BE2C (cell line): ENCODE results near the gene AAR2.

ENCODE experiments used
- DNase-seq: peaks from one replicate; pipeline ENCODE4 v3.0.0-alpha.2; 2020
- H3K27me3 ChIP-seq: fragments of 250-450 bp; sonication (Bioruptor Pico); 2 replicates; pipeline ENCODE4 v1.5.1; 2020; ENCODE audit warnings: mild to moderate bottlenecking
- H3K36me3 ChIP-seq: fragments of 250-450 bp; sonication (Bioruptor Pico); 2 replicates; pipeline ENCODE4 v1.5.1; 2020; ENCODE audit warnings: mild to moderate bottlenecking
- H3K4me1 ChIP-seq: fragments of 250-450 bp; sonication (Bioruptor Pico); 2 replicates; pipeline ENCODE4 v1.5.1; 2020
- H3K4me3 ChIP-seq: 2 replicates; pipeline ENCODE4 v1.5.1; 2011; ENCODE audit warnings: low read depth, low read length
- H3K9me3 ChIP-seq: fragments of 250-450 bp; sonication (Bioruptor Pico); 2 replicates; pipeline ENCODE4 v1.5.1; 2020
- TF ChIP-seq, protein P1 (sequence below): IDR thresholded peaks from 2 replicates; pipeline ENCODE4 v1.5.1; 2012; ENCODE audit warnings: mild to moderate bottlenecking, low read depth, low read length

AAR2 gene

DNA sequence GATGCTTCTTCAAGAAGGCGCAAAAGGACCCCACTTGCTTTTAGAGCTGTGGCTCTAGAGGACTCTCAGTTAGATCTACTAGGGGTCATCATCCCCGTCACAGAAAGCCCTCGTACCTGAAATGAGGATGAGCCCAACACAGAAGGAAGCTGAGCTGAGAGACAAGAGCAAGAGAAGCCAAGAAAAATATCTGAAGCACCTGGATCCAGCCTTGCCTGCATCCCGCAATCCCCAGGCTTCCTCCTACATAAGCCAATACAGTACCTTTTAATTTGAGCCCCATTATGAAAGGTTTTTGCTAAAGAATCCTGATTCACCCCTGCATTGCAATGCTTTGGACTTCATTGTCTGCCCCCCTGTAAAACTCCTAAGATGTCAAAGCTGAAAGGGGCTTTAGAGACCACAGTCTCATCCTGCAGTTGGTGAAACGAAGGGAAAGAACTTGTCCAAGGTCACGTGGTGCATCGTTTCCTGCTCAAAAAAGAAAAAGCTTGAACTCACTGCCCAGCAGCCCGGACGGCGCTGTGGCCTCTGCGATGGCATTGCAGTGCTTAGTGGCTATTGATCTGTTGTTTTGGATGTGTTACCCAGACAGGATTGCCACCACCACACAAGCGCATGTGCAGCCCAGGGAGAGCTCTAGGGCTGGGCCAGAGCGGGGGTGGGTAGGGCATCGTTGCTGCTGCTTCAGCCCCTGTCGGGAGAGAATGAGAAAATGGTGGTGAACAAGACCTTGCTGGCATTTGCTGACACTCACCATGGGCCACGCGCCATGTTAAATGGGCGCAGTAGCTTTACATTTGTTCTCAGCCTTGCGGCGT, 28.4 kb downstream of the AAR2 start:
- H3K9me3 ChIP-seq = no peaks in the 10 kb centered on the region
- no peak overlapping the region for H3K4me3 ChIP-seq
- no peaks in the 10 kb centered on the region for H3K4me1 ChIP-seq
- TF ChIP-seq, protein P1, sequence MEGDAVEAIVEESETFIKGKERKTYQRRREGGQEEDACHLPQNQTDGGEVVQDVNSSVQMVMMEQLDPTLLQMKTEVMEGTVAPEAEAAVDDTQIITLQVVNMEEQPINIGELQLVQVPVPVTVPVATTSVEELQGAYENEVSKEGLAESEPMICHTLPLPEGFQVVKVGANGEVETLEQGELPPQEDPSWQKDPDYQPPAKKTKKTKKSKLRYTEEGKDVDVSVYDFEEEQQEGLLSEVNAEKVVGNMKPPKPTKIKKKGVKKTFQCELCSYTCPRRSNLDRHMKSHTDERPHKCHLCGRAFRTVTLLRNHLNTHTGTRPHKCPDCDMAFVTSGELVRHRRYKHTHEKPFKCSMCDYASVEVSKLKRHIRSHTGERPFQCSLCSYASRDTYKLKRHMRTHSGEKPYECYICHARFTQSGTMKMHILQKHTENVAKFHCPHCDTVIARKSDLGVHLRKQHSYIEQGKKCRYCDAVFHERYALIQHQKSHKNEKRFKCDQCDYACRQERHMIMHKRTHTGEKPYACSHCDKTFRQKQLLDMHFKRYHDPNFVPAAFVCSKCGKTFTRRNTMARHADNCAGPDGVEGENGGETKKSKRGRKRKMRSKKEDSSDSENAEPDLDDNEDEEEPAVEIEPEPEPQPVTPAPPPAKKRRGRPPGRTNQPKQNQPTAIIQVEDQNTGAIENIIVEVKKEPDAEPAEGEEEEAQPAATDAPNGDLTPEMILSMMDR = no peak
- H3K27me3 ChIP-seq = no peaks in the 10 kb centered on the region
- DNase-seq = no peak
- H3K36me3 ChIP-seq = no peaks in the 10 kb centered on the region

DNA sequence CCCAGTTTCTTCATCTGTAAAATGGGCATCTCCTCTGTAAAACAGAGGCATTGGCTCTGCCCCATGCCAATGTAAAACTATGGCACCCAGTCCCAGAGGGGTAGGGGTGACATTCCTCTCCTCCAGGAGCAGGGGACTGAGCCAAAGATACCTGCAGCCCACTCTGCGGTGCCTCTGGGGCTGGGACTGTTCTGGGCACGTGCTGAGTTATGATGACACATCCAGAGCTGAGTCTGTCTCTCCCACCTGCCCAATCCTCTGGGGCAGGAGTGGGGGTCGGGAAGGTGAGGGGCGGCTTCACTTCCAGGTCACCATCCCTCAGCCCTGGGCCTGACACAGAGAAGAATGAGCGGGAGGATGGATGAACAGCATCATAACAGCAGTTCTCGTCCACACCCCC, 29.9 kb downstream of the AAR2 start:
- no peak for DNase-seq
- TF ChIP-seq, protein P1 = no peak
- no peaks in the 10 kb centered on the region for H3K27me3 ChIP-seq
- H3K4me3 ChIP-seq = no peak overlapping the region
- H3K36me3 ChIP-seq = no peaks in the 10 kb centered on the region
- H3K4me1 ChIP-seq = no peaks in the 10 kb centered on the region
- no peaks in the 10 kb centered on the region for H3K9me3 ChIP-seq

DNA sequence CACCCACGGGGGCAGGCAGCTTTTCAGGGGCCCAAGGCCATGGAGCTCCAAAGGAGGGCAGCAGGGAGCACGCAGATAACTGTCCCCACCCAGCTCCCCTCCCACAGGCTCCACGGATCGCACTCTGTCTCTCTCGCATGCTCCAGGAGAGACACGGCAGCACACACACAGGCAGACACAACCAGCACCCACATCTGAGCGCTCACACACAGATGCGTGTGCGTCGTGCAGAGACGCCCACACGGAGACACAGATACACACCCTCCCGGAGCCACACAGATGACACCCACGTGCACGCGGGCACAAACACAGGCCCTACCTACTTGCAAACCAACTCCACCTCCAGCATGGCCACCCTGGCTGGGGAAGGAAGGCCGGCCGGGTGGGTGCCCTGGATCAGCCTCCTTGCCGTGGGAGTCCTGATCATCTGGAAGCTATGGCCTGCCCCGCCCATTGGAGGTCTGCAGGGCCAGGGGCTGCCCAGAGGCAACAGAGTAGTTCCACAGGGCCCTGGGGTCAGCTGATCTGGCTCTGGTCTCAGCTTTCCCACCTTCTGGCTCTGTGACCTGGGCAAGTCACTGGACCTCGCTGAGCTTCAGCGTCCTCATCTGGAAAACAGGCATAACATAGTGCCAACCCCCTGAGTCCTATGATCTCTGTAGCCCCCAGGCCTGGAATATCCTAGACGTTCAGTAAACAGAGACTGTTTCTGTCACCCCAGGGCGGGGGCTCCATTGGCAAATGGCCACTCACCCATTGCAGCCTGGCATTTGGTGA, 31.5 kb downstream of the AAR2 start:
- H3K4me1 ChIP-seq = no peaks in the 10 kb centered on the region
- TF ChIP-seq, protein P1 = no peak
- no peak for DNase-seq
- H3K27me3 ChIP-seq = no peaks in the 10 kb centered on the region
- H3K36me3 ChIP-seq = no peaks in the 10 kb centered on the region
- H3K4me3 ChIP-seq = no peak overlapping the region
- H3K9me3 ChIP-seq = no peaks in the 10 kb centered on the region

DNA sequence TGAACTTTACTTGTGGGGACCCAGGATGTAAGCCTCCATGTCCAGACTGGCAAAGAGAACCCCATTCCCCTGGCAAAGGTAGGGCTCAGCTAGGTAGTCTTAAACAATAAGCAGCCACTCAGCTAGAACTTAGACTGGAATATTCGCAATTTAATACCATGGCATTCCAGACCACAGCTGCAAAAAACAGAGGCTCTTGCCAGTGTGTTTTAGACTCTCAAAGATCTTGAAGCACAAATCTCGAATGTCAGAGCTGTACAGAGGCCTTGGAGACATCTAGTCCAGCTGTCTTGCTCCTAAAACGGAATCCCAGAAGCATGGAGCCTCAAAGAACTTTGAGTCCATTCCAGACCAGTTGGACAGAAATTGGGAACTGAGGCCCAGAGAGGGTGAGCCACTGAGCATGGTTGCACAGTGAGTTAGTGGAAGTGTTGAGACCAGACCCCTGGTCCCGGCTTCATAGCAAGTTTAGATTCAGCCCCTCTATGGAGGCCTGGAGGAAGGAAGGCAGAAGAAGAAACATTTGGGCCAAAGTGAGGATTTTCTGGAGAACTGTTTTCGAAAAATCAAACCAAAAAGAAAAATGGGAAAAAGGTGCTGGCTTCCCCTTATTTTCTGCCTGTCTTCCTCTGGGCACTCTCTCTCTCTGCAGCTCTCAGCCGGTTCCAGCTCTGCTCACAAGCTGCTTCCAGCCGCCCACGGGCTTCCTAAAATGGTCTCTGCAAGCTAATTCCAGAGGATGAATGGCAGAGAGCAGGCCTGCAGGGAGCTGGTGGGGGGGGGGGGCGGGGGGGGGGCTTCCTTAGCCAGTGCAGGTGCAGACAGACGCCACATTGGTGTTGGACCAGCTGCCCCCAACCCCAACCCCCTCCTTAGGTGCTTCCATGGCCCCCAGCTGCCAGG, 32.4 kb downstream of the AAR2 start:
- H3K9me3 ChIP-seq = no peaks in the 10 kb centered on the region
- TF ChIP-seq, protein P1 = no peak
- H3K36me3 ChIP-seq = no peaks in the 10 kb centered on the region
- no peak for DNase-seq
- no peaks in the 10 kb centered on the region for H3K27me3 ChIP-seq
- no peaks in the 10 kb centered on the region for H3K4me1 ChIP-seq
- no peak overlapping the region for H3K4me3 ChIP-seq

DNA sequence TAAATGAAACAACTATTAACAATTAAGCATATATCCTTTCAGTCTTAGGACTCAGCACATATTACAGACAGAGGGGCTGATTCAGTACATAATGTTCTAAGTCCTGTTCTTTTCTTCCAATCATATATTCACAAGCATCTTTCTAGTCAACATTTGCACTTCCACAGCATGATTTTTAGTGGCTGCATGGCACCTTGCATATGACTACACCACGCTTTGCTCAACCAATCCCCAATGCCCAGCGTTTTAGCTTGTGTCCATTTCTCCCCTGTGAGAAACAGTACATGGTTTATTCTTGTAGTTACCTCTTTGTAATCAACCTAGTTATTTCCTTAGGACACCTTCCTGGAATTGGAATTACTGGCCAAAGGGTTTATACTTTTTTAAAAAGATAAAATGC, 33.2 kb downstream of the AAR2 start:
- no peak overlapping the region for H3K4me3 ChIP-seq
- TF ChIP-seq, protein P1 = no peak
- no peaks in the 10 kb centered on the region for H3K9me3 ChIP-seq
- no peaks in the 10 kb centered on the region for H3K27me3 ChIP-seq
- no peaks in the 10 kb centered on the region for H3K36me3 ChIP-seq
- no peak for DNase-seq
- H3K4me1 ChIP-seq = peaks cover under 1% of the 10 kb centered on the region; the same call in 1 of the 2 replicates
